HepG2 (cell line): ENCODE data around the gene RPGR. TPM values are rescaled to one million over a fixed set of nuclear protein-coding genes. Genes with fewer than 3 reads are reported as not detected.

ENCODE experiments used
- AKAP8 ChIP-seq: sonication (generic); formaldehyde crosslinking; IDR thresholded peaks from 2 replicates; pipeline ENCODE4 v1.5.1; 2020; ENCODE audit warnings: mild to moderate bottlenecking, missing genetic modification reagents
- HMG20A ChIP-seq: IDR thresholded peaks from 2 replicates; pipeline ENCODE4 v1.6.1; 2016; ENCODE audit warnings: borderline replicate concordance
- HOXA5 ChIP-seq: sonication (generic); formaldehyde crosslinking; IDR thresholded peaks from 2 replicates; pipeline ENCODE4 v1.4.0; 2020; ENCODE audit warnings: missing genetic modification reagents
- MIER3 ChIP-seq: IDR thresholded peaks from 2 replicates; pipeline ENCODE4 v1.6.1; 2016; ENCODE audit warnings: missing compliant biosample characterization, borderline replicate concordance
- NCOA5 ChIP-seq: sonication (generic); formaldehyde crosslinking; IDR thresholded peaks from 2 replicates; pipeline ENCODE4 v1.4.0; 2020; ENCODE audit warnings: missing genetic modification reagents
- POLR2A ChIP-seq, 2 experiments: IDR thresholded peaks; 2 replicates each; pipeline ENCODE4 v1.6.1; 2011; ENCODE audit warnings: low read depth in 2 of 2, low read length in 2 of 2, mild to moderate bottlenecking in 1 of 2, moderate library complexity in 1 of 2; ENCODE audit not compliant: insufficient read depth in 1 of 2
- REST ChIP-seq, 2 experiments: IDR thresholded peaks; 2 replicates each; pipeline ENCODE4 v1.6.1; 2011 to 2012; ENCODE audit warnings: low read length in 2 of 2, borderline replicate concordance in 1 of 2, low read depth in 1 of 2, mild to moderate bottlenecking in 1 of 2, moderate library complexity in 1 of 2
- ZNF205 ChIP-seq: IDR thresholded peaks from 2 replicates; pipeline ENCODE4 v1.6.1; 2018; ENCODE audit warnings: missing biosample characterization, missing genetic modification reagents
- ZNF800 ChIP-seq: sonication (generic); formaldehyde crosslinking; IDR thresholded peaks from 2 replicates; pipeline ENCODE4 v1.4.0; 2020; ENCODE audit warnings: missing genetic modification reagents
- polyA plus RNA-seq, 8 experiments: library from polyadenylated mRNA; depleted of rRNA in 3 of 8; stranded (reverse) in 7 of 8; unstranded in 1 of 8; fragments of >200 nt; fragmentation: Illumina TruSeq in 4 of 8; extraction: Trizol in 4 of 8; gene quantifications; 2 replicates each; pipeline versions ENCODE4 v1.2.1 to v1.2.3, GENCODE V29; 2011 to 2016; ENCODE audit warnings: low read depth in 4 of 8, missing spikeins in 1 of 8, mixed read lengths in 1 of 8; ENCODE audit not compliant: insufficient read depth in 1 of 8
- total RNA-seq, 5 experiments: library from RNA; depleted of rRNA; stranded (reverse); fragments of >200 nt; fragmentation: Illumina TruSeq; extraction: Trizol; gene quantifications; 2 replicates each; pipeline ENCODE4 v1.2.3, GENCODE V29; 2016; ENCODE audit warnings: low read depth in 1 of 5
- TF ChIP-seq, protein P1 (sequence below): IDR thresholded peaks from 2 replicates; pipeline ENCODE4 v1.4.0; 2020; ENCODE audit warnings: mild to moderate bottlenecking, missing genetic modification reagents

Gene RPGR
- total and polyA plus RNA-seq, 2 of the 13 experiments (the other 11 are each of a cell fraction or from before 2014, with no cell fraction given) = 2.1 to 12.1 TPM

DNA sequence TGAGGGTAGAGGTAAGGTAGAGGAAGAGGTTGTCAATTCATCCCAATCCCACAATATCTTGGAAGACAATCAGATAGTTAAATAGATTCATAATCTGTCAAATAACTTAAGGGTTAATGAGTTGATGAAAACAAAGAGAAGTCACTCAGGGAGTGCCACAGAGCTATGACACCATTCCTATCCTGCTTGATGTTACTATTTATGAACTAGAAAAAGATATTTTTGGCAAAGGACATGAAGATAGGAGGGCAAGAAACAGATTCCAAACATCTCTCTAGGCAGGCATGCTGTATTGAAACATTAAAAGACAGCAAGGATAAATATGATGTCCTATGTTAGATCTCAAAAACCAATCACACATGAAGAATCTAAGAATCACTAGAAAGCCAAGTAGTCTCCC lies 103.1 kb downstream of the RPGR start (continued):
- TF ChIP-seq ZNF800 (no peak), MIER3 (CRISPR knock-in tag) (no peak), POLR2A (IDR thresholded peaks at IDR 0.05; ENCODE audit: insufficient read depth in 1 of 2, low read depth in 2 of 2, low read length in 2 of 2) (no peak), NCOA5 (CRISPR knock-in tag) (no peak), REST (IDR thresholded peaks at IDR 0.05; ENCODE audit: borderline replicate concordance in 1 of 2, low read depth in 1 of 2, low read length in 2 of 2) (no peak), HOXA5 (CRISPR knock-in tag) (no peak), HMG20A (CRISPR knock-in tag) (no peak), ZNF205 (CRISPR knock-in tag) (no peak), AKAP8 (CRISPR knock-in tag) (no peak)
- TF ChIP-seq, protein P1, sequence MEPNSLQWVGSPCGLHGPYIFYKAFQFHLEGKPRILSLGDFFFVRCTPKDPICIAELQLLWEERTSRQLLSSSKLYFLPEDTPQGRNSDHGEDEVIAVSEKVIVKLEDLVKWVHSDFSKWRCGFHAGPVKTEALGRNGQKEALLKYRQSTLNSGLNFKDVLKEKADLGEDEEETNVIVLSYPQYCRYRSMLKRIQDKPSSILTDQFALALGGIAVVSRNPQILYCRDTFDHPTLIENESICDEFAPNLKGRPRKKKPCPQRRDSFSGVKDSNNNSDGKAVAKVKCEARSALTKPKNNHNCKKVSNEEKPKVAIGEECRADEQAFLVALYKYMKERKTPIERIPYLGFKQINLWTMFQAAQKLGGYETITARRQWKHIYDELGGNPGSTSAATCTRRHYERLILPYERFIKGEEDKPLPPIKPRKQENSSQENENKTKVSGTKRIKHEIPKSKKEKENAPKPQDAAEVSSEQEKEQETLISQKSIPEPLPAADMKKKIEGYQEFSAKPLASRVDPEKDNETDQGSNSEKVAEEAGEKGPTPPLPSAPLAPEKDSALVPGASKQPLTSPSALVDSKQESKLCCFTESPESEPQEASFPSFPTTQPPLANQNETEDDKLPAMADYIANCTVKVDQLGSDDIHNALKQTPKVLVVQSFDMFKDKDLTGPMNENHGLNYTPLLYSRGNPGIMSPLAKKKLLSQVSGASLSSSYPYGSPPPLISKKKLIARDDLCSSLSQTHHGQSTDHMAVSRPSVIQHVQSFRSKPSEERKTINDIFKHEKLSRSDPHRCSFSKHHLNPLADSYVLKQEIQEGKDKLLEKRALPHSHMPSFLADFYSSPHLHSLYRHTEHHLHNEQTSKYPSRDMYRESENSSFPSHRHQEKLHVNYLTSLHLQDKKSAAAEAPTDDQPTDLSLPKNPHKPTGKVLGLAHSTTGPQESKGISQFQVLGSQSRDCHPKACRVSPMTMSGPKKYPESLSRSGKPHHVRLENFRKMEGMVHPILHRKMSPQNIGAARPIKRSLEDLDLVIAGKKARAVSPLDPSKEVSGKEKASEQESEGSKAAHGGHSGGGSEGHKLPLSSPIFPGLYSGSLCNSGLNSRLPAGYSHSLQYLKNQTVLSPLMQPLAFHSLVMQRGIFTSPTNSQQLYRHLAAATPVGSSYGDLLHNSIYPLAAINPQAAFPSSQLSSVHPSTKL (CRISPR knock-in tag) = no peak
